GM18508 (cell line): Measurements from ENCODE around the gene SUPT3H.
"Not testable (repeated sequence)": the region's sequence is repeated elsewhere in the genome, so short reads cannot be mapped to it uniquely, and the experiment has no call there.

Source experiments
- ATAC-seq: cut with Tn5 transposase; IDR thresholded peaks from one replicate; pipeline ENCODE4 v1.9.1; 2021; ENCODE audit warnings: moderate number of reproducible peaks; ENCODE audit not compliant: insufficient read depth, unreplicated experiment

SUPT3H gene

DNA sequence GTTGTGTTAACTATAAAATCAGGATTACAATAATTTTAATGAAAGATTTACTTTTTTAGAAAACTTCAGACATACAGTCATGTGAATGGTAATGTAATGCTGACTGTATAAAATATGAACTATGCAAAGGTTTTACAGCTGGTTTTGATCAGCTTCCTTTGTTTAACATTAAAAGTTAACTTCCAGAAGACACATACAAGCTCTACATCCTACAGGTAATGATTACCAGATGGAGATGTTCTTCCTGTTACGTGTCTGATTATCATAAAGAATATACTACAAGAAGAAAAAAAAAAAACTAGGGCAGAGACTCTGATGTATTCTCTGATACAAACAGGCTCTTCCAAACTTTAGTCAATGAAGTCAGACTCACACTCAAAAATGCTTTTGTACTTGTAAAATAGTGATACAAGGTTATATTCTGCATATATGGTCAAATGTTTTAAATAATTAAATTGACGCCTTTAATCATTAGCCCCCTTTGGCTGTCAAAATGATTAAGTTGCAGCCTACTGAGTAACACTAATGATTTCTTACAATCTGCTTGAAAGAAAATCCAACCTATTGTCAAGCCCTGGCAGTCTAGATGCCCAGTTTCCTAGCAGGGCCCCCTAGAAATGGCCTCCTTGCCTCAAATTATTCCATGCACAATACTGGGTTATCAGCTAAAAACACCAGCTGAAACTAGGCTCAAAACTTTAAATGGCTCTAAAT, 301.4 kb downstream of the SUPT3H start:
- no peak for ATAC-seq

DNA sequence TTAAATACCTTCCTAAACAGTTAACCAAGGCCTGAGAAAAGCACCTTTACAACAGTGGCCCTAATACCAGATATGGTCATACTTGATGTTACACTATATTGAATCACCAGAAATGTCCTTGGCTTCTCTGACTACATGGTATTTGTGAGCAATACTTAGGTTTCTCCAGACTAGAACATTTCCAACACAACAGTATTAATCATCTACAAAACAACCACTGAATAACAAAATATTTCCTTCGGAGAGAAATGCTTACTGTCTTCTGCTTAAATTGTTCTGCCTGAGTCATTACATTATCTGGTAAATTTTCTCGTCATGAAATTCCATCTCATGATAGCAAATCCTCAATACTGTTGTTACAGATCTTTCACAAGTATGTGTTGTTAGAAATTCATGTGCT, 302.5 kb downstream of the SUPT3H start:
- no peak for ATAC-seq

DNA sequence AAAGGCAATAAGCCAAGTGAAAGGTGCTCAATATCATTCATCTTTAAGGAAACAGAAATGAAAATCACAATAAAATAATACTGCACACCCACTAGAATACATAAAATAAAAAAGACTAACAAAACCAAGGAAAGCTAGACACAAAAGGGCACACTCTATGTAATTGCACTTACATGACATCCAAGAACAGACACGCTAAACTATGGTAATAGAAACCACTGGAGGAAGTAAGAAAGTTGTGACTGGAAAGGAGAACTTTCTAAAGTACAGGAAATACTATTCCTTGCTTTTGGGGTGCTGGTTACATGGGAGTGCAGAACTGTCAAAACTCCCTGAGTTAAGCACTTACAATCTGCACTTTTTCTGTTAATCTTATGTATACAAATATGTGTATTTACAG, 303.3 kb downstream of the SUPT3H start:
- ATAC-seq: no peak

DNA sequence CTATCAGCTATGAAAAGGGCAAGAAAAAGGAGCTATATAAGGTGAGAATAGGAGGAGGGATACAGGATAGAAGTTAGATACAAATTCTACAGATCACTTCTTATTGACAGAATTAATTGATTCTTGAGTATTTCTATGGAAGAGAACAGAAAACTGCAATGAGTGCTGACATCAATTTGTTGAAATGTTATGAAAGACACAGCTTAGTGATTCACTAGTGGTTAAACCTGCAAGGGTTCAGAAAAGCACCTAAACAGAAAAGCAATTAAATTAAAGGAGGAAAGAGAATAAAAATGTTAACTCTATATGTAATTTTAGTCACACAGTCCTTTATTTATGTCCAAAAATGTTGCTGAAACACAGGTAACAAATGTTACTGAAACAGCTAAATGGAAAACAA, 304.0 kb downstream of the SUPT3H start:
- no peak for ATAC-seq

DNA sequence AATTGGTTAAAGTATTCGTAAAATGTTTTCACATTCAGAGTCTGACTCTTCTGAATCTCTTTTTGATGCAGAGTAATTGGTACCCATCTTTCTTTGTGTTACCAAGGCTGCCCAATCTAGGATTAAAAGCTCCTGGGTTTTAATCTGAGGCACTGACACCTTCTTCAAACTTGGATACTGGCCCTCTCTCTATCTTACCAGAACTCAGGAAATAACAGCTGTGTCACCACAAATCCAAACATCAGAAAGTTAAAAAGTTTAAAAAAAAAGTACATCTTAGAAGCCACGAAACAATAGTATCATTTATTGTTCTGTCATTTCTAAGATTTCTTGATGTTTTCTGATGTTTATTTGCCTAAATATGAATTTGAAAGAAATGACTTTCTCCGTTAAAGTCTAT, 305.1 kb downstream of the SUPT3H start:
- ATAC-seq: no peak

DNA sequence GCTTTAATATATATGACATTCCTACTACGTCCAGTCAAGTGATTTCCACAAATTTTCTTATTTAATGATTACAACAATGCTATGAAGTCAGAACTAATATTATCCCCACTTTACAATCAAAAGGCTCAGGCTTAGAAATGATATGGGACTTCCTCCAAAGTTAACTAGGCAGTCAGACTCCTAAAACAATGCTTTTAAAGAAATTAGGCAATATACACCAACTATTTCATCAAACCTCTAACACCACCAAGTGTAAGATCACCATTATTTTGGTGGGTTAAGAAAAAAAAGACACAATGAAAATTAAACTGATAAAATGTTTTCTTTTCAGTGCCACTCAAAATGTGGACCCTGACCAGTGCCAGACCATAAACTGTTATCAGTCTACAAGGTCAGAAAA, 305.7 kb downstream of the SUPT3H start:
- no peak for ATAC-seq

DNA sequence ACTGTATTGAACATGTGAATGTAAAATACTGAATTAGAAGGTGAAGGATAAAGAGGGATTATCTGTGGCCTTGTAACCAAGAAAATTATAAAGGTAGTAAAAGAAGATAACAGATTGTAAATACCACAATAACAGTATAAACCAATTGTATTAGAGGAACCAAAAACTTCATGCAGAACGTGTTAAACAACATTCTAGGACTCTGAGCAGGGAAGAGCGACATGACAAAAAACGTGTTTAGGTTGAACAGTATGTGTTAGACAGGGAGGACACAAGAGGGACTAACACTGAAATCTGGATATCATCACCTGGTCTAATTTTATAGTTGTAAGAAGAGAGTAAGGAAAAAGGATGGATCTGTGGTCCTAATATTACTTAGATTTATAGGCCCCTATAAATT, 308.6 kb downstream of the SUPT3H start:
- ATAC-seq: no peak

DNA sequence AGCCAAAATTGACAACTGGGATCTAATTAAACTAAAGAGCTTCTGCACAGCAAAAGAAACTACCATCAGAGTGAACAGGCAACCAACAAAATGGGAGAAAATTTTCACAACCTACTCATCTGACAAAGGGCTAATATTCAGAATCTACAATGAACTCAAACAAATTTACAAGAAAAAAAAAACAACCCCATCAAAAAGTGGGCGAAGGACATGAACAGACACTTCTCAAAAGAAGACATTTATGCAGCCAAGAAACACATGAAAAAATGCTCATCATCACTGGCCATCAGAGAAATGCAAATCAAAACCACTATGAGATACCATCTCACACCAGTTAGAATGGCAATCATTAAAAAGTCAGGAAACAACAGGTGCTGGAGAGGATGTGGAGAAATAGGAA, 310.3 kb downstream of the SUPT3H start:
- not testable (repeated sequence) for ATAC-seq

DNA sequence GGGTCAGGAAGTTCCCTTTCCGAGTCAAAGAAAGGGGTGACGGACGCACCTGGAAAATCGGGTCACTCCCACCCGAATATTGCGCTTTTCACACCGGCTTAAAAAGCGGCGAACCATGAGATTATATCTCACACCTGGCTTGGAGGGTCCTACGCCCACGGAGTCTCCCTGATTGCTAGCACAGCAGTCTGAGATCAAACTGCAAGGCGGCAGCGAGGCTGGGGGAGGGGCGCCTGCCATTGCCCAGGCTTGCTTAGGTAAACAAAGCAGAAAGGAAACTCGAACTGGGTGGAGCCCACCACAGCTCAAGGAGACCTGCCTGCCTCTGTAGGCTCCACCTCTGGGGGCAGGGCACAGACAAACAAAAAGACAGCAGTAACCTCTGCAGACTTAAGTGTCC, 315.1 kb downstream of the SUPT3H start:
- ATAC-seq: not testable (repeated sequence)

DNA sequence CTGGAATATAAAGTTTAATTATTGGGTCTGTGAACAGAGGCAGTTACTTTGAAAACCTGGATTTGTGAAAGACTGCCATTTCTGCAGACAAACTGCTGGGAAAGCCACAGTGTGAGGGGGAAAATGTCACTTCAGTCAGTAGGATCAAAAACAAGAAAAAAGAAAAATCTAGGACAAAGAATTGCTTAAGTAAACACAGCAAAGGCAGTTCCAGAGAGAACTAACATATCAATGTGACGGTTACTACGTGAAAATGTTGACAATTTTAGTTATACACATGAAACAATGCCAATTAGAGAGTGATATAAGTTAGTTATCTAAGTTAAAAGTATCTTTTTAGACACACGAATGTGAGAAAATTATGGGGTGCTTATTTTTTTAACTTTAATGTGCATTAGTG, 320.0 kb downstream of the SUPT3H start:
- no peak for ATAC-seq

DNA sequence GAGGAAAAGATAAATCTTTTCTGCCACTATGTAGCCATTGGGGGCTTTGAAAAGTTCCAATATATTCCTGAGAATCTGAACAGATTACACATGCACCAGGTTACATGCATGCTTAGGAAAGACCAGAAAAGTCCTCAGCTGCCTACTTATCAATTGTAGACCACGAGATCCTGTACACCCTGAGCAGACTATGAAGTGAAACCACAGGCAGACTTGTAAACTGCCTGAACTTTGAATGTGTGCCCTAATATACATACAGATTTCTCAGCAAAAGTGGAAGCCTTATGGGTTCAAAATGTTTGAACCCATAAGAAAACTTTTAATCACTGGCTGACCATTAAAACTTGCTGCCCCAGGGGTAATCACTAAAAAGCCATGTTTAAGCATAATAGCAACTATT, 323.1 kb downstream of the SUPT3H start:
- ATAC-seq: no peak

DNA sequence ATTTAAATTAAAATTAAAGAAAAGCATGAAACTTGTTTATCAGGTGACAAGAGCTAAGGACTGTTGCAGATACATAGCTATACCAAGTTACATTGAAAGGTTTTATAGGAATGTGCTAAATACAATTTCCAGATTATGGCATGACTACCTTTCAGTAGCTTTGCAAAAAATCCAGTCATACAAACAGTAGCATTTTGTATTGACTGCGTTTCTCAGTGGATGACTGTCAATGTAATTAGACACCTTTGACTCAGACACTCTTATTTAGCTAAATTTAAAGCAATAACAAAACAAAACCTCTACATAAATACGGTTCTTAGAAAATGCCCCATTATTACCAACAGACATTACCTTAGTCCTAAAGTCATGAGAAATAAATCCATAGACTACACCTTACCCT, 325.4 kb downstream of the SUPT3H start:
- no peak for ATAC-seq

DNA sequence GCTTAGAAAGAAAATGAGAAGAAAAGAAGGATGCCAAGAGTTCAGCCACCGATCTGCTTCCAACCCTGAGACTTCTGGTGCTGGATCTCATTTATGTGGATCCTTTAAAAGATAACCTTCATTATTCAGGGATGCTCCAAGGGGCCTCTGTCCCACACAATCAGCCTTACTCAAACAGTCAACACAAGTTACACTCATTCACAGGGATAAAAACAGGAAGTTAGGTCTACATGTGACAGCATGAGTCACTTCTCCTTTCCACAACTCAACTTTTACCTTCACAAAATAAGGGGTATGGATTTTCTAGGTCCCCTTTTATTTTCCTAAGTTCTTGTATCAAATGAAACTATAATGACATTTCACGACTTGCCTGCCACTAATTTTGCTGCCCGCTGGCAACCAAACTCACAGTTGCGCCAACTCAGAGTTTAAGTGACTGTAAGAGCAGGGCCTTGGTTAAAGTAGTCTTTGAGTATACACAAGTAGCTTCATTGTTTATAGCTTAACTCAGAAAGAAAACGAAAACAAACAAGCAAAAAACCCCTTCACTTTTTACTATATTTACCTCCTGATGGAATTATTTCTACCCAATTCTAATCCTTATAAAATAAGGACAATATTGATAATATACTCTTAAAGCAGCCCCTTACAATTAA, 328.4 kb downstream of the SUPT3H start:
- no peak for ATAC-seq

DNA sequence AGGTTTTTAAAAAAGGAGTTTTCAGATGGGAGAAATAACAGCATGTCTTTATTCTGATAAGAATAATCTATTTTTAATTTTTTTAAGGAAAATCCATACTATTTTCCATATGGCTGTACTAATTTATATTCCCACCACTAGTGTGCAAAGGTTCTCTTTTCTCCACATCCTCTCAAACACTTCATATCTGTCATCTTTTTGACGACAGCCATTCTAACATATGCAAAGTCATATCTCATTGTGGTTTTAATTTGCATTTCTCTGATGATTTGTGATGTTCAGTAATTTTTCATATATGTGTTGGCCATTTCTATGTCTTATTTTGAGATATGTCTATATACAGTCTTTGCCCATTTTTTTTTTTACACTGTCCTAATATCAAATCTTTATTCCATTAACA, 330.2 kb downstream of the SUPT3H start:
- no peak for ATAC-seq

DNA sequence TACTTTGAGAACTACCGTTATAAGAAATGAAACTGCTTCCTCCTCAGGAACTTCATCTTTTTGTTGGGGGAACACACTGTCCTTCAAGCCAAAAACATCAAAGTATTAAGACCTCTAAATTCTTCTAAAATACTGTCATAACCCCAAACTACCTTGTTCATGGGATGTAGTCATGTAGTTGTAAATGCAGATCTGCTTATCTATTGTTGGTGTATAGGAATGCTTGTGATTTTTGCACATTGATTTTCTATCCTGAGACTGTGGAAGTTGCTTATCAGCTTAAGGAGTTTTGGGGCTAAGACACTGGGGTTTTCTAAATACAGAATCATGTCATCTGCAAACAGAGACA, 332.5 kb downstream of the SUPT3H start:
- ATAC-seq: no peak

DNA sequence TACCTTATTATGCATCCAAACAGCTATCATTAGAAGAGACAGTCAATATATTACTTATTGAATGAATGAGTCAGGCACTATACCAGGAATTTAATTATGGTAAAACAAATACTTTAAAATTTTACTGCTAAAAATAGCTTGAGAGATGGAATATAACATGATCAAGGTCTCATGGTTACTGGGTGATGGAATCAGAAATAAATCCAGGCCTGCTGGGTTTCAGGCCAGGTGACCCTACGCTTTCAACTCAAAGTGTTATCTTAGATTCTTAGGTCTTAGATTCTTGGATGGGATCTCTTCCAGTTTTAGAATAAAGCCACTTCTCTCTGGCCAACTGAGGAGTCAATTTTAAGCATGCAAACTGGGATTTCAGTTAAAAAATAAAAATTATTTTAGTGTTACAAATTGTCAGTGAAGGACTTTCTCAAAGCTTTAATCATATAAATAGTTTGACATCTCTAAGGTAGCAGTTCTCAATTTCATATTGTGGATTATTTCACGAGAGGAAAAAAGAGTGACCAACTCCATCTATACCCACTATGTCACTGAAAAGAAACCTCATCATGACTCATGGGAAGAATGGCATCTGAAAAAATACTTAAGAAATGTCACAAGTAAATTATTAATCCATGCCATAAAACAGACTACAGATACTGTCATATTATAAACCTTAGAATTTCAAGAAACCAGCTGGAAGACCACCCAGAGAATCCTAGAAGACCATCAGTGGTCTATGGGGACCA, 333.1 kb downstream of the SUPT3H start:
- no peak for ATAC-seq

DNA sequence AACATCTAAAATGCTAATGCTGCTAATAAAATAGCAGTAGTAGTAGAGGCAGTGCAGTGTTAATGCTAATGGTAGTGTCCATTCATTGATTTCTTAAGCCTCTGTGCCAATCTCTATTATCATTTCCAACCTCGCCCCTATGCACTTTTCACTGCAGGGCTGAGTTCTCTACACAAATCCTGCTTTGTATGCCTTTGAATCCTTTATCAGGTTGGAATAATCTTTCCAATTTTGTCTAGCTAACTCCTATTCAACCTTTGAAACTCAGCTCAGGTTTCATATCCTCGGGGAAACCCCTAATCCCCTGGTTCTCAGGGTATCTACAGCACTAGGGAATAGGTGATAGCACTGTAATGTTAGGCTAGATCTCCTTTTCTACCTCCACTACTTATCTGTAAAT, 333.6 kb downstream of the SUPT3H start:
- no peak for ATAC-seq

DNA sequence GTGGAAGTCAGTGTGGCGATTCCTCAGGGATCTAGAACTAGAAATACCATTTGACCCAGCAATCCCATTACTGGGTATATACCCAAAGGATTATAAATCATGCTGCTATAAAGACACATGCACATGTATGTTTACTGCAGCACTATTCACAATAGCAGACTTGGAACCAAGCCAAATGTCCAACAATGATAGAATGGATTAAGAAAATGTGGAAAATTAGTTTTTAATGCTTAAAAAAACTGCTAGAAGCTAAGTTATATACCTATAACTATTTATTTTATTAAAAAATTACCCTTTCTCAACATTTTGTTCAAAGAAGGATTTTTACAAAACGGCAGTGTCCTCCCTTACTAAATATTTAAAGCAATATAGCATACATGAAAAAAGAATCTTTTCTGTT, 335.1 kb downstream of the SUPT3H start:
- not testable (repeated sequence) for ATAC-seq

DNA sequence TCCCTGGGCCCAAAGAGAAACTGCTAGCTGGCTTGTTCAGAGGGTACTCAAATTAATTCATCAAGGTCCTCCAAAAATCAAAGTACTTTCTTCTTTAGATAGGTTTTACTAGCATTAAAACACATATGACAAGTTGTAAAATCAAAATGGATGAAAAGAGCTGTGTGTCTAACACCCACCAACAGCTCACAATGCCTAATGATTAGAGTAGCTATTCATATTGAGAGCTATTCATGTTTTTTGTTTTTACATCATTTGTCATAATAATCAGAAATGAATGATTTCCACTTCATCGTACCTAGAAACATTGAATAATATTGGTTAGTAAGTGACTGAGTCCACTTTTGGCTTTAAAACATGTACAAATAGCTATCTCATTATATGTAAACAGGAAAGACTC, 339.5 kb downstream of the SUPT3H start:
- ATAC-seq: no peak

DNA sequence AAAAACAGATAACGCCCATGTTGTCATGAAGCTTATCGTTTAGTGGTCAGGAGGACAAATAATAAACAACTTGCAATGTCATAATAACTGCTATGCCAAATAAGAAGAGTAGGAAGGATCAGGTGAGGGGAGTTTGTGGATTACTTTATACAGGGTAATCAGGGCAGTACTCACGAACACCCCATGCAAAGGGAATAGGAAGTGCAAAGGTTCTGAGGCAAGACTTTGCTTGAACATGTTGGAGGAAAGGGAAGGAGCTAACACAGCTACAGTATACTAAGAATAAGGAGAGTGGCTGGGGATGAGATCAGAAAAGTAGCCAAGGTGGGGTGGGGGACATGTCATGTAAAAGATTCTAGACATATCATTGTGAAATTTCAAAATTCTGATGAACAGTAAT, 341.6 kb downstream of the SUPT3H start:
- no peak for ATAC-seq

DNA sequence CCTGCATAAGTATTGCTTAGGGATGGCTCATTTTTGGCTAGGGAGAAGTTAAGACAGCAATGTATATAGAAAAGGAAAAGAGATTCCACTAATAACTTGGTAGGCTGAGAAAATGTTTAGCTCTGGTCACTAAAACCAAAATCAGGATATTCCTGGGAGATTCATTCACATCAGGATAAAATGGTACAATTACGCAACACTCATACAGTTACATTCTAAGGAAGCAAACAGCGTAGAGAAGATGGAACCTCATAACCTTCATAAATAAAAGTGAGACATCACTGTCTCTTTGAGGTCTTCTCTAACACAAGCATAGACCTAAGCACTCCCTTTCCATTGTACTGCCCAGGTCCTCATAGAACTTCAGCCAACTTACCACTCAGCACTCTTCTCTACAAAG, 345.3 kb downstream of the SUPT3H start:
- ATAC-seq: no peak

DNA sequence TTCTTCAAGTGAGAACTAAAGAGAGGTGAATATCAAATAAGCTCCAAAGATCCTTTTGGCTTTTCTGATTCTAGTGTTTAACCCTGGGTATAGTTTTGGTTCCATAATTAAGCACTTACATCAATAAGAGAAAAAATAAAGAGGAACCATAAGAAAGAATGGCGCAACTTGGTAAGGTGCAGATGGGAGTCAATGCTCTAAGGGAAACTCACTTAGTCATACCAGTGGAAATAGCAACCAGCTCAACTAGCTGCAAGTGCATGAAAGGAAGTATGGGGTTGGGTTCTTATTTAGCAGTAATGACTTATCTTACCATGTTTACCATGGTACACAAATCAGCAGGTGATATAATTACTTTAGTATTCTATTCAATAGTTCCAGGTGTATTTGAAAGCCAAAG, 346.1 kb downstream of the SUPT3H start:
- ATAC-seq: no peak
